RWPE1 (cell line): Measurements from ENCODE around the gene PPOX.

Experiments used
- CTCF ChIA-PET: fragments of 350-600 bp; sonication (Branson Sonifier 250); formaldehyde crosslinking; extraction: SDS; loops from one replicate; lab custom pipeline; 2021; lab: Yijun Ruan, JAX
- POLR2A ChIA-PET: fragments of 400-600 bp; formaldehyde crosslinking; extraction: SDS; loops from one replicate; lab custom pipeline; 2020; ENCODE audit warnings: antibody characterized with exemption; ENCODE audit not compliant: low non-redundant PET; lab: Yijun Ruan, JAX
- DNase-seq: peaks from one replicate; pipeline ENCODE4 v3.0.0; 2012; ENCODE audit warnings: low spot score
- H3K27ac ChIP-seq: fragments of 450-650 bp; 2 replicates; pipeline ENCODE4 v1.5.1; 2017
- CTCF ChIP-seq: fragments of 450-650 bp; conservative IDR thresholded peaks from 2 replicates; pipeline ENCODE4 v1.5.1; 2017; ENCODE audit warnings: low read depth, mild to moderate bottlenecking

The PPOX gene

GRCh38 chr1:161185732-161186311 lies 19.6 kb downstream of the PPOX start:
- CTCF ChIA-PET: interaction anchor here (1.0 kb wide), 1 partner anchor 14 kb away, joined by 4 read pairs; no protein-coding TSS in a partner anchor

DNA sequence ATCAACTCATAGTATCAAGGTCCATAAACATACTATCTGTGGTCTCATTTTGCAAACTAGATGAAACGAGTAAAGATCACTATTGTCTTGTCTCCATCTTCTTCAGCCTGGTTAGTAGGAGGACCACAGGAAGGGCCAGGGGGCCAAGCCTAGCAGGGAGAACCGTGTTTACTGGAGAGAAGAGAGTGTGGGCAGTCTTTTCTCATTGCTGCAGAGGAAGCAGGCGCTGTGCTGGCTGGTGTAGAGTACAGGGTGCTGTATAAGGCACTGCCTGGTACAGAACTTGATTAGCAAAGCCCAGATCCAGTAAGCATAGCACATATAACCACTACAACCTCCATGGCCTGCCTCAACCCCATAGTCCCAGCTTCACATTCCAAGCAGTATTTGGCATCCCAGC lies 21.1 kb downstream of the PPOX start:
- CTCF ChIA-PET: interaction anchor here (0.6 to 0.8 kb wide), 2 partner anchors 39 to 201 kb away, joined by 3 to 4 read pairs; no protein-coding TSS in a partner anchor
- H3K27ac ChIP-seq: no peak overlapping the region
- no peak for TF ChIP-seq CTCF
- no peak for DNase-seq
- POLR2A ChIA-PET: no interaction called here

More at GRCh38 chr1:161185732-161186311, 19.6 kb downstream of the PPOX start:
- H3K27ac ChIP-seq: no peak overlapping the region
- DNase-seq: no peak
- POLR2A ChIA-PET: no interaction called here
- no peak for TF ChIP-seq CTCF

- CTCF ChIA-PET: interaction anchor here (0.6 kb wide), 1 partner anchor 252 kb away, joined by 4 read pairs; no protein-coding TSS in a partner anchor
- DNase-seq: no peak
- no peak overlapping the region for H3K27ac ChIP-seq
- POLR2A ChIA-PET: no interaction called here
- no peak for TF ChIP-seq CTCF
Observed at GRCh38 chr1:161188381-161188780, 22.2 kb downstream of the PPOX start.

DNA sequence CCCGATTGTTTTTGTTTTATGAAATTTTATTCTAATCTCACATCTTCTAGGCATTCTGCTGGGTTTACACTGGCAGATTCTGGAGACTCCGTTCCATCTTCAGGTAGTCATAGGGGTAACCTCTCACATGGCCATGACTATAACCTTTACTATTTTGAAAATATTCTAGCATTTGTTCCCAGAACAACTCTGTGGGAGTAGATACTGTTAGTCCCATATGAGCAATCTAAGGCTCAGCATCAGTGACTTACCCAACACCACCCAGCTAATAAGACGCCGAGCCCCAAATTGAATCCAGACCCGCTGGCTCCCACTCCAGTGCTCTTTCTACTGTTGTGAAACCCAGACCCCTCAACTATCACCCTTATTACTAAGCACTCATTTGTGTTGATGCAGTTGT lies 22.8 kb downstream of the PPOX start:
- DNase-seq: no peak
- H3K27ac ChIP-seq: no peak overlapping the region
- ChIA-PET CTCF (no interaction called here), POLR2A (no interaction called here)
- no peak for TF ChIP-seq CTCF

- no peak for TF ChIP-seq CTCF
- H3K27ac ChIP-seq: no peak overlapping the region
- no peak for DNase-seq
- POLR2A ChIA-PET: no interaction called here
- CTCF ChIA-PET: interaction anchor here (1.0 to 1.1 kb wide), 2 partner anchors 10 to 191 kb away, joined by 3 read pairs; no protein-coding TSS in a partner anchor
Observed at GRCh38 chr1:161190962-161191521, 24.8 kb downstream of the PPOX start.

GRCh38 chr1:161191971-161192370 lies 25.7 kb downstream of the PPOX start:
- H3K27ac ChIP-seq: no peak overlapping the region
- ChIA-PET CTCF (interaction anchor here (0.6 to 1.3 kb wide), 6 partner anchors 10 to 207 kb away, joined by 3 to 4 read pairs (median 3); partner anchors contain the start of gene NDUFS2), POLR2A (no interaction called here)
- no peak for DNase-seq
- no peak for TF ChIP-seq CTCF
